GM18873 (cell line): ENCODE results near the gene CHAD.

Experiments used
- ATAC-seq: cut with Tn5 transposase; IDR thresholded peaks from one replicate; pipeline ENCODE4 v1.9.1; 2021; ENCODE audit warnings: mild to moderate bottlenecking, moderate library complexity, moderate number of reproducible peaks; ENCODE audit not compliant: unreplicated experiment, low FRiP score

The CHAD gene, protein sequence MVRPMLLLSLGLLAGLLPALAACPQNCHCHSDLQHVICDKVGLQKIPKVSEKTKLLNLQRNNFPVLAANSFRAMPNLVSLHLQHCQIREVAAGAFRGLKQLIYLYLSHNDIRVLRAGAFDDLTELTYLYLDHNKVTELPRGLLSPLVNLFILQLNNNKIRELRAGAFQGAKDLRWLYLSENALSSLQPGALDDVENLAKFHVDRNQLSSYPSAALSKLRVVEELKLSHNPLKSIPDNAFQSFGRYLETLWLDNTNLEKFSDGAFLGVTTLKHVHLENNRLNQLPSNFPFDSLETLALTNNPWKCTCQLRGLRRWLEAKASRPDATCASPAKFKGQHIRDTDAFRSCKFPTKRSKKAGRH

DNA sequence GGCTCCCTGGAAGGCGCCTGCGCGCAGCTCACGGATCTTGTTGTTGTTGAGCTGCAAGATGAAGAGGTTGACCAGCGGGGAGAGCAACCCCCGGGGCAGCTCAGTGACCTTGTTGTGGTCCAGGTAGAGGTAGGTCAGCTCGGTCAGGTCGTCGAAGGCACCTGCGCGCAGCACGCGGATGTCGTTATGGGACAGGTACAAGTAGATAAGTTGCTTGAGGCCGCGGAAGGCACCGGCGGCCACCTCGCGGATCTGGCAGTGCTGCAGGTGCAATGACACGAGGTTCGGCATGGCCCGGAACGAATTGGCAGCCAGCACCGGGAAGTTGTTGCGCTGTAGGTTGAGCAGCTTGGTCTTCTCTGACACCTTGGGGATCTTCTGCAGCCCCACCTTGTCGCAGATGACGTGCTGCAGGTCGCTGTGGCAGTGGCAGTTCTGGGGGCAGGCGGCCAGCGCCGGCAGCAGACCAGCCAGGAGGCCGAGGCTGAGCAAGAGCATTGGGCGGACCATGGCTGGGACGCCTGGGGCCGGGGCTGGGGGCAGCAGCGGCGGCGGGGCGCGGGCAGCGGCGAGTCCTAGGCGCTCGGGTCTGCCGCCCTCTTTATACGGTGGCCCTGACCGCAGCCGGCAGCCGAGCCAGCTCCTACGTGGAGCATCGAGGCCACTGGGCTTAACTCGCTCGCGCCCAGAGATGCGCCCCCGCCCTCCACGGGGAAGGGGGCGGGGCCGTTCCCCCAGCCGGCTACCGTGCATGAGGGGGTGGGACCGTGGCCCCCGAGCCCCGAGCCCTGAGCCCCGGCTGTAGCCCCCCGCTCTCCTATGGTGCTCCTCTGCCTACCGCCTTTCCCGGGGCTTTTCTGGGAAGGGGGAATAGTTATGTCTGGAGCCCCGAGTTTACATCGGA is at the start of gene CHAD:
Gene CHAD (minus strand): TSS at position 577 of the 904 bp plus-strand sequence. CDS start 67 bp downstream, at position 510.
- ATAC-seq: no peak

DNA sequence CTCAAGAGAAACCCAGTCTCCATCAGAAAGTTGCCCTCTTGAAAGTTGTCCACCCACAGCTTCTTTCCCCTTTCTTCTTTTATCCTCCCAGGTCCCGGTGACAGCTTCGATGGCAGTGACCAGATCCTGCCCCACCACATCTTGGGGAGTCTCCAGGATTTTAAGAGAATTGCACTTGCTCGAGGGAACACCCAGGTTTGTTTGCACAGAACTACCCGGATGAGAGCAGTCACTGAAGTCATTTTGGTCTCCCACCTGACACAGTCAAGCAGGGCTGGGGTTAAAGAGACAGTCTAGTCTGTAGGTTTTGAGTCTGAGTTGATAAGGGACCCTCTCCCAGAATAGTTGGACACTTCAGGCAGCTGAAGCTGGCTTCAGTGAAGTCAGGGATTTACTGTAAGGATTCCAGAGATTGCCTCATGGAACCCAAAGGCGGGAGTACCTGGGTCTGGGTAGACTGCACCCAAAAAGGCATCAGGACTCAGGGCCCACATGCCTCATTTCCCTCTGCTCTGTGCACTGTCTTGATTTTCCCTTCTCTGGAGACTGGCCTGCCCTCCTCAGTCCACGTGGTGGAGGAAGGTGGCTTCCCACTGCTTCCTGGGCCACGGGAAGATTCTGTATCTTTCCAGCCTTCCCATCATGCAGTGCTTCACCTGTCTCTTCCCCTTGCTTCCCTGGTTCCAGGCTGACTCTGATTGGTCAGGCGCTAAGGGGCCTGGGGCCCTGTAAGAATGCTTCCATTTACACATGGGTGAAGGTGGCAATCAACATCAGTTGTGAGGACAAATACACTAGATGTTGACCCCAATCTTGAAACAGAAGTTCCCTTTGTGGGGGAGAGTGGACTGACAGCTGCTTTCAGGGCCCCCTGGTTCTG is 49.1 kb upstream of the CHAD start:
- ATAC-seq: no peak

DNA sequence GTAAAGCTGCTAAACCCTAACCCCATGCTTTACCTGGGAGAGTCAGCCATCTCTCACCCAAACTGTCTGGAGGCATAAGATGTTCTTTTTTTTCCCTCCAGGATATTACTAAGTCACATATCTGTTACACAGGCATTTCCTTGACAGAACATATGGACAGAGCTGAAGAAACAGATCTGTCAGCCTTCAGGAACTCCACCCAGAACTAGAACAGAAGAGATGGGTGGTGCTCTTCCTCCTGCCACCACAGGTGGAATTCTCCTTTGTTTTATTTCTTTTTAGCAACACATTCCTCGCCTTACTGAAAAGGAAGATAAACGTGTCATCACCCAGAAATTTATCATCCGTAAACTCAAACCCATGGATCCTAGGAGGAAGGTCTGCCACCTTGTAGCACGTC is 48.3 kb upstream of the CHAD start:
- ATAC-seq: no peak

DNA sequence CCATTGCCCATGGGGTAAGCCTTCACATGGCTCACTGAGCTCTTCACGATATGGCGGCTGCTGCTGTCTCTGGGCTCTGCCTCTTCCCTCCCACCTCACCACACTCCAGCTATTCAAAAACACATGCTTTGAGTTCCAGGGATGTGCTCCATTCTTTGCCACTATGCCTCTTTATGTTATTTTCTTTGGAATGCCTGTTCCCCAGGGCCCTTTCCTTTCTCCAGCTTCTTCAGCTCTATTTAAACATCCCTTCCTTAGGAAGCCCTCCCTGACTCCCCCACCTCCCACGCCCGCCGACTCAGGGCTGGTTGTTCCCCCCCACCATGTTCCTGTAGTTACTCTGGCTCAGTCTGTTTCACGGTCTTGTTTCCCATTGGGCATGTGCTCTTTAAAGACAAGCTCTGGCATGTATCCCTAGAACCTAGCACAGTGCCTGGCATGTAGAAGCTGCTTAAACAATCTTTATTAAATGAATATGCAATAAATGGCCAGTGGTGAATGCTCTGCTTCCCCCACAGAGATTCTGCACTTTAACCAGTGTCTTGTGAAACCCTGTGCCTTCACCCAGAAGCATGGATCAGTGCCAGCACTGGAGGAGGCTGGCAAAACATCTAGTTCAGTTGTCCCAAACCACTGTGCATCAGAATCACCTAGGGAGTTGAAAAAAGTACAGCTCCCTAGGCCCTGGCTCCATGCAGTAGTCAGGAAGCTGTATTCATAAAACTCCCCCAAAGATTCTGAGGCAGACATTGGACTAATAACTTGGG is 46.4 kb upstream of the CHAD start:
- no peak for ATAC-seq

DNA sequence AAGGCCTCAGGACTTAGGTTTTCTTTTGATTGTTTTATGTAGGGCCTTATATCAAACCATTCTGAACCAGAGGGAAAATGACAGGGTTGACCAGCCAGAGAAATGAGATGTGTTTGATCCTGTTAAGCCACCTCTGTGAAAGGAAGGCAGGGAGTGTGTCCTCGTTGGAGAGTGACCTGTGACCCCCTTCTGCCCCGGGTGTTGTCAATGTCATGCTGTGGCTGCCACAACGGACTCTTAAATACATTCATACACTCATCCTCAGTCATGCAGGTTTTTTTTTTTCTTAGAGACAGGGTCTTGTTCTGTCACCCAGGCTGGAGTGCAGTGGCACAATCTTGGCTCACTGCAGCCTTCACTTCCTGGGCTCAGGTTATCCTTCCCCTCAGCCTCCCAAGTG is 45.7 kb upstream of the CHAD start:
- ATAC-seq: no peak

DNA sequence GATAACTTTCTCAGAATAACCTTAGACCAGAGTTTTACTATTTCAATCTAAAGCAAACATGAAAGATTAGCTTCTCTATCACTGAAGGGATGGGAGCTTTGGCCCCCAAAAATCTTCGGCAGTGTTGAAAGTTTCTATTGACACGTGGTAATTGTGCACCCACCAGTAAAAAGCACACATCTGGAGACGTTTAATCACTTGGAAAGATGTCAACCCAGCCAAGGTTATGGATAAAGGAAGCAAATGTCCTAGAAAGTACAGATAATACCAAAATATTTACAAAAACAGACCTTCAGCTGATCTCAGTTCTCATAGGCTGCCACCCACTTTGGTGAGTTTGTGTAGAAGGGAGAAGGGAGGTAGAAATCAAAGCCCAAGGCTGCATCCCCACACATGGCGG is 44.8 kb upstream of the CHAD start:
- ATAC-seq: no peak

DNA sequence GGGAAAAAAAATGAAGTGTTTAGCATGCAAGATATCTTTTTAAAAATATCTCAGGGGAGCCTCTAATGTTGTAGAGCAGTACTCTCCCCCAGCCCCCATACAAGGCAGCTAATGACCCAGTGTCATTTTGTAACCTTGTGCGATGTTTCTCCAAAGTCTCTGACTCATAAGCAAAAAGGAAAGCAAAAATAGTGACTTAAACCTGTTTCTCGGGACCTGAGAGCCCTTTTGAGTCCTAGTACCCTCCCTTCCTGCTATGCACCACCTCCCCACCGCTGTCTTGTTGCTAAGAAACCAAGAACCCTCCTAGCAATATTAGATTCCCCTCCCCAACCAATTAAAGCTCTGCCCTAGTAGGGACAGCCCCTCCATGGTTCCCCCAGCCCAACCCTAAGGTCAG is 42.4 kb upstream of the CHAD start:
- peak; percentile 87 for ATAC-seq

DNA sequence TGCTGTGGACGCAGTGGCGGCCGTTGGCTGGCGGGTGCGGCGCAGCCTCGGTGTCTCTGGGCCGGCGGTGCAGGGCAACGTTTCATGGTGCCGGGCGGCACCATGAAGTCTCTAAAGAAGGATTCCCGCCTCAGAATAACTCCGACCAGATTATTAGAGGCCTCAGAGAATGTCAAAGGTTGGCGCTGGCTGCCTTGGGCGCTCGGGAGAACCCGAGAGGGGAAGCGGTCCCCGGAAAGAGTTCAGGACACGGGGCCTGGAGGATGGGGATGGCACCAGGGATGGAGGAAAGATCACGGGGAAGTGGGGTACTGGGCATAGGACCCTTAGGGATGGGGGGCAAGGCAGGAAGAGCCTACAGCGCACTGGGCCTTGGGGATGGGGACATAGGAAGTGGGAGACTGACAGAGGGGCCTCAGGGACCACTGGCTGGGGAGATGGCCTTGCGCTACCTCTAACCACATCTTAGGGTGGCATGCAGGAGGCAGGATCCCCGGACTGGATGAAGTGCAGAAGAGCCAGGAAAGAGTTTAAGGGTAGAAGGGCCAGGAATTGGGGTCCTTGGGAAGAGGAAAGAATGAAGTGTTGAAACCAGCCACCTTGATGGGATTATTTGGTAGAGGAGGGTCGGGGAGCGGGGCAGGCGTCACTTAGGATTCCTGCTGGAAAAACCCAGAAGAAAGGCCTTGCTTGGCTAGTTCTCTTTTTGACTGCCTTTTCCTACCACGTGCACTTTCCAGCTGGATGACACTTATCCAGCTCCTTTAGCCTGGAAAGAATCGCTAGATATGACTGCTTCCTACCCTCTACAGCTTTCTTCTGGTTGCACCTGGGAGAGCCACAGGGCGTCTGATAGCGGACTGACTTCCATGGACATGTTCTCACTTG is 40.1 kb upstream of the CHAD start:
- no peak for ATAC-seq

DNA sequence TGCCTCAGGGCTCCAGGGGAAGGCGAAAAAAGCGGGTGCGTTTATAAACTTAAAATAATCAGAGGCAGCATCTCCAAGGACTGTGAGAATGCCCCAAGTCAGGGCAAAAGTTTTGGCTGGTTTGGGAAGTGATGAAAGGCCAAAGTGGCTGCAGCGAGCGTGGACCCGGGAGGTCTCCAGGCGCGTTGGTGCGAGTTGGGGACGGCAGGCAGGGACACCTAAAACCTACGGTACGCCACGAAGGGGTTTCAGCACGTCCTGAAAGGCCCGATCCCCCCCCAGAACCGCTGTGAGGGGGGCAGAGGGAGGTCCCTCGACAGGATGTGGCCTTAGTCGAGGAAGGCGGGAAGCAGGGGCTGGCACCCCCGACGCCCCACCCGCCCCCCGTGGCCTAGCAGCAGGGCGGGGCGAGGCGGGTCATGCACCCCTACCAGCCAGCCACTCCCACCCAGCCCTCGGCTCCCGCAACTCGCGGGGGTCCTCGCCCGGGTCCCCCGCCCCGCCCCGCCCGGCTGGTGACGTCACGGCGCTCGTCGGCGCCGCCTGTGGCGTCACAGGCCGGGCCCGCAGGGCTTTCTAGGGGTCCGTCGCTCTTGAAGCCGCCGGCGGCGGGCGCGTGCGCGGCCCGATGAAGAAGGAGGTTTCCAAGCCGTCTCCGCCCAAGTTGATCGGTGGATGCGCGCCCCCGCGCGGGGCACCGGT is 39.3 kb upstream of the CHAD start, which contains the start of gene MYCBPAP:
Gene MYCBPAP (plus strand): TSS at position 569 of the 702 bp plus-strand sequence. CDS start 236 bp downstream, outside the sequence.
- no peak for ATAC-seq

DNA sequence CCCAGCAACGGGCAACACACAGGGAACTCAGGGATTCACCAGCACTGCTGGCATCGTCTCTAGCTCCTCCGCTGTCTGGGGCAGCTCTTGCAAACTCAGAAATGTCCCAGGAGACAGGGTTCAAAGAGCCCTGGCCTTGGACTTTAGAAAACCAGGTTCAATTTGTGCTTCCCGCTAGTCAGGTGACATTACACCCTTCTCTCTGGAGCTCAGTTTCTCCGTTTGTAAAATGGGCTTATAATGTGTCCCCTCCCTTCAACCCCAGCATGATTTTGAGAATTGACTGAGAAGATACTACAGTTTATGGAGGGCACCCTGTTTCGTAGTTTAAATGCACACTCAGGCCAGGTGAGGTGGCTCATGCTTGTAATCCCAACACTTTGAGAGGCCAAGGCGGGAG is 37.6 kb upstream of the CHAD start:
- no peak for ATAC-seq

DNA sequence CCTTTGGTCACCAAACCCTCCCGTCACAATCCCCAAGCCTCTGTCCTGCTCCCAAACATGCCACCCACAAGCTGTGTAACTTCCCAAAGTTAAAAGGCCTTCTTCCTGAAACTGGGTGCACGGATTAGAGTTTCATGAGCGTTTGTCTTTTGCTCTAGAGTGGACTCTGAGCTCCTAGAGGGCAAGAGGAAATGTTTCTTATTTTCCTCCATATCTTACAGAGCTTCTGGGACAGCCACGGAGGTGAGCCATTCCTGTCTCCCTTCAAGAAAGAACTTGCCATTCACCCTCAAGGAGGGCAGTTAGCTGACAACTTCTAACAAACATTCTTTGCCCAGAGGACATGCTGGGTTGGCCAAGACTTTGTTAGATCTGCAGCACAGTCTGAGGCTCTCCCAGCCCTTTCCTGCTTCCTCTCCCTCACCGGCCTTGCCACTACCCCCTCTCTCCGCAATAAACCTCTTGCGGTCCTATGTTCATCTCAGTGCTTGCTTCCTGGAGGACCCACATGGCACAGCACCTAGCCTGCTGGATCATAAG is 37.0 kb upstream of the CHAD start:
- ATAC-seq: no peak

DNA sequence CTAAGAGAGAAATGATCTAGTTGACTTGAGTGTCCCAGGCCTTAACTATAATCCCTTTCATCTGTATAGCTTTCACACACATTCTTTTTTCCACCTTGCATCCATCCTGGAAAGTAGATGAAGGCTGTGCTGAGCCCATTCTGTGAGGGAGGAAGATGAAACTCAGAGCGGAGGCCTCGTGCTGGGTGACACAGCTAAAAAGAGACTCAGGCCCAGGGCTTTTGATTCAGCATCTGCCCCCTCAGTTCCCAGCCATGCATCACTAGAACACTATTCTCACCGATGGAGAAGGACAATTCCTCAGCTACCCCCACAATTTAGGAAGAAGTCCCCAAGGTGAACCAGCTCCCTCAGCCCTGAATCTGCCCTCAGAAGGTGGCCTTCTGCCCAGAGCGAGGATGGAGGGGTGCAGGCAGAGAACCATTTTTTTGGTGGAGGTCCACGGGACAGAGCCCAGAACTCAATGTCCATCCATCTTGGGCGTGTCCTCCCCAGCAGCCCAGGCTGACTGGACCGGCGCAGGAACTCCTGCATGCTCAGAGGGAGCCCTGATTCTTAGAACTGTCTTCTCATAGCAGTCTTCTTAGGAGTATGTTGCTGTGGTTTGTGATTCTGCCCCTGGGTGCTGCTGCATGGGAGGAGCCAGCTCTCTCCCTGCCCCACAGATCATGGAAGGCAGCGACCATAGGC is 33.8 kb upstream of the CHAD start:
- no peak for ATAC-seq

DNA sequence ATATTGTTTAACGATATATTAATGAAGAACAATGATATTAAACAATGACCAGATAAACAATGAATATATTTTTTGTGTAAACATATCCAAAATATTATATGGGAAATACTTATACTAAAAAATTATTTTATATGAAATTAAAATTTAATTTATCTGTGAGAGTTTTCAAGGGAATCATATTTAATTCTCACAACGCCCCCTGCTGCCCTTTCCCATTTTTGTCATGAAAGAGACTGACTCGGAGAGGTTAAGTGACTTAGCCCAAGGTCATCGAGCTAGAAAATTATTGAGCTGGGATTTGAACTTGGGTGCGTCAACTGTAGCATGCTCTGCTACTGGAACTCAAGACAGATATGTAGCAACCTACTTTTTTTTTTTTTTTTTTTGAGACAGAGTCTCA is 32.4 kb upstream of the CHAD start:
- ATAC-seq: no peak

DNA sequence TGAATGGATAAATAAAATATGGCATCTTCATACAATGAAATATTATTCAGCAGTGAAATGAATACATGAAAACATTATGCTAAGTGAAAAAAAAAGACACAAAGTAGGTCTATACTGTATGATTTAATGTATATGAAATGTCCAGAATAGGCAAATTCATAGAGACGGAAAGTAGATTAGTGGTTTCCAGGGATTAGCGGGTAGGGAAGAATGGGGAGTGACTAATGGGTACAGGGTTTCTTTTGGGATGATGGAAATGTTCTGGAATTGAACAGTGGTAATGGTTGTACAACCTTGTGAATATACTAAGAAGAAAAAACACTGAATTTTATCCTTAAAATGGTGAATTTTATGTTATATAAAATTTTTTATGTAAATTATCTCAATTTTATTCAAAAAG is 31.0 kb upstream of the CHAD start:
- ATAC-seq: no peak

DNA sequence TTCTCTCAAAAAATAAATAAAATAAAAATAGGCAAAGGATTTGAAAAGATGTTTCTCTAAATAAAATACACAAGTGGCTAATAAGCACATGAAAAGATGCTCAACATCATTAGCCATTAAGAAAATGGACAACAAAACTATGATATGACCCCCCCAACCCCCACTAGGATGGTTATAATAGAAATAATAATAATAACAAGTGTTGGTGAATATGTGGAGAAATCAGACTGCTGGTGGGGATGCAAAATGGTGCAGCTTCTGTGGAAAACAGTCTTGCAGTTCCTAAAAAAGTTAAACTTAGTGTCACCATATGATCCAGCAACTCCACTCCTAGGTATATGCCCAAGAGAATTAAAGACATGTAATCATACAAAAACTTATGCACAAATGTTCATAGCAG is 30.6 kb upstream of the CHAD start:
- no peak for ATAC-seq

DNA sequence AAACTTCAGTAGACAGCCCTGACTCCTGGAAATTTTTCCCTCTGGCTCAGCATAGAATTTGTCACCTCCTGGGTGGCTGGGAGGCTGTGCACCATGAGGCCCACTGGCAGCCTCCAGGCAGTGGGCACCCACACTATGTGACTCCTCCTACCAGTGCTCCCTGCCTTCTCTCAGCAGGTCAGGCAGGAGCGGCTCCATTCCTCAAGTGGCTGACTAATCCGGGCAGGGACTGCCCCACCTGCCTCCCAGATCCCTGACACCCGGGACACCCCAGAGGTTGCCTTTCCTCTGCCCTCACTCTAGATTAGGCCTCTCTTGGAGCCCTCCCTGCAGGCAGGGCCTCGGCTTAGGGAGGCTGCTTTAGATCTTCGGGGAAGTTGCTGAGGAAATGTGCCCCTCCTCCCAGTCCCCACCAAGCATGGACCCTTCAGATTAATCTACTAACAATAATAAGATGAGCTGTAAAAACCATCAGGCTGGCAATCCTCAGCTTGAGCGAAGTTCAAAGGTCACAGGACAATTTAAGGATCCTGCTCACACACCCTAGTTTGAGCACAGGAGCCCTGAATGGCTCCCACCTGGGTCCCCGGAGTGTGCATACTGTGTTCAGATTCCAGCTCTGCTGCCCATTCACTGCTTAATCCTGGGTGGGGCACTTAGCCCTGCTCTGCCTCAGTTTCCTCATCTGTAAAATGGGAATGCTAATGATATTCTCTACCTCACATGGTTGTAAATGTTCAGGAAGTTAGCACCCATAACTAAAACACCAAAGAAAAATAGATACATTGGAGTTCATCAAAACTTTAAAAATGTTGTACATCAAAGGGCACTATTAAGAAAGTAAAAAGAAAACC is 29.6 kb upstream of the CHAD start:
- ATAC-seq: no peak

DNA sequence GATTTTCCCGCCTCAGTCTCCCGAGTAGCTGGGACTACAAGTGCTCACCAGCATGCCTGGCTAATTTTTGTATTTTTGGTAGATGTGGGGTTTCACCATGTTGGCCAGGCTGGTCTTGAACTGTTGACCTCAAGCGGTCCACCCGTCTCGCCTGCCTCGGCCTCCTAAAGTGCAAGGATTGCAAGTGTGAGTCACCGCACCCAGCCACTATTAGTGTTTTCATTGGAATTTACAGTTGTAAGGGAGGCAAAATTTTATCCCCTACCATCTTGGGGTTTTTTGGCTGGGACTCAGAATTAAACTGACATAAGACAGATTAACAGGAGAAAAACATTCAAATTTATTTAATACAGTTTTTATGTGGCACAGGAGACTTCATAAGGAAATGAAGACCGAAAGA is 27.2 kb upstream of the CHAD start:
- no peak for ATAC-seq
